Osteoblast (primary cell): ENCODE results near the gene NIT1. TPM values are rescaled to one million over a fixed set of nuclear protein-coding genes. Genes with fewer than 3 reads are reported as not detected.
A peak's percentile ranks its signal among the peaks of the same experiment; 100 is the strongest.

ENCODE experiments used
- DNase-seq: peaks from one replicate; pipeline ENCODE4 v3.0.0; 2011; ENCODE audit warnings: low spot score, mixed read lengths; ENCODE audit not compliant: insufficient read length; ENCODE audit errors: missing footprints
- H2AFZ ChIP-seq: 2 replicates; pipeline ENCODE4 v1.6.0; 2011; ENCODE audit warnings: mild to moderate bottlenecking, low read length
- H3K27ac ChIP-seq: 2 replicates; pipeline ENCODE4 v1.5.1; 2011; ENCODE audit warnings: mild to moderate bottlenecking, low read depth, low read length, moderate library complexity
- H3K27me3 ChIP-seq: 2 replicates; pipeline ENCODE4 v1.6.0; 2012; ENCODE audit warnings: mild to moderate bottlenecking, control low read depth, inconsistent platforms, low read length, moderate library complexity; ENCODE audit not compliant: insufficient read depth
- H3K36me3 ChIP-seq: 2 replicates; pipeline ENCODE4 v1.5.1; 2011; ENCODE audit warnings: mild to moderate bottlenecking, low read length, control low read depth, moderate library complexity; ENCODE audit not compliant: insufficient read depth
- H3K4me1 ChIP-seq: 2 replicates; pipeline ENCODE4 v1.5.1; 2011; ENCODE audit warnings: mild to moderate bottlenecking, low read length, control low read depth, moderate library complexity; ENCODE audit not compliant: insufficient read depth
- H3K4me2 ChIP-seq: 2 replicates; pipeline ENCODE4 v1.6.0; 2011; ENCODE audit warnings: mild to moderate bottlenecking, low read length; ENCODE audit not compliant: insufficient read depth
- H3K4me3 ChIP-seq: fragments of 200-600 bp; sonication (generic); 3 replicates; pipeline ENCODE4 v1.5.1; 2012; ENCODE audit warnings: mild to moderate bottlenecking, low read length, inconsistent platforms; ENCODE audit not compliant: insufficient read depth
- H3K79me2 ChIP-seq: 2 replicates; pipeline ENCODE4 v1.6.0; 2012; ENCODE audit warnings: mild to moderate bottlenecking, low read length, control low read depth, inconsistent platforms; ENCODE audit not compliant: insufficient read depth
- H3K9me3 ChIP-seq: 2 replicates; pipeline ENCODE4 v1.5.1; 2011; ENCODE audit warnings: low read depth, low read length, control low read depth
- H4K20me1 ChIP-seq: 2 replicates; pipeline ENCODE4 v1.6.0; 2012; ENCODE audit warnings: mild to moderate bottlenecking, low read length, control low read depth; ENCODE audit not compliant: insufficient read depth
- CTCF ChIP-seq: IDR thresholded peaks from 2 replicates; pipeline ENCODE4 v1.5.1; 2011; ENCODE audit warnings: mild to moderate bottlenecking, low read depth, low read length, moderate library complexity; ENCODE audit errors: extremely low read depth
- total RNA-seq: library from RNA; depleted of rRNA; stranded (reverse); fragments of >200 nt; gene quantifications from 2 replicates; pipeline ENCODE4 v1.2.3, GENCODE V29; 2012

Gene NIT1
- total RNA-seq, 1 donor = 23.9 TPM

- Histone ChIP-seq H3K4me2 (peak within 1 kb of the TSS; percentile 100), H3K79me2 (peaks cover 10% of the 10 kb centered on the region), H3K4me3 (peak within 1 kb of the TSS; percentile 79), H3K27ac (no peak within 1 kb of the TSS), H2AFZ (peak within 1 kb of the TSS; percentile 88), H3K4me1 (peaks cover 13% of the 10 kb centered on the region), H4K20me1 (peaks cover 11% of the 10 kb centered on the region), H3K36me3 (peaks cover 25% of the 10 kb centered on the region), H3K9me3 (no peaks in the 10 kb centered on the region), H3K27me3 (no peaks in the 10 kb centered on the region)
- no peak for TF ChIP-seq CTCF
- DNase-seq = peak; percentile 95
Observed at GRCh38 chr1:161098210-161099068, 19.5 kb upstream of the NIT1 start, which contains the start of gene KLHDC9. KLHDC9 (plus strand) TSS chr1:161098361; CDS start chr1:161098536, 175 bp downstream.

GRCh38 chr1:161099090-161099802, 18.7 kb upstream of the NIT1 start:
- peaks cover 13% of the 10 kb centered on the region for H3K4me1 ChIP-seq
- H3K79me2 ChIP-seq = peaks cover 18% of the 10 kb centered on the region
- no peak overlapping the region for H3K4me3 ChIP-seq
- no peak overlapping the region for H2AFZ ChIP-seq
- no peak for TF ChIP-seq CTCF
- no peak for DNase-seq
- no peaks in the 10 kb centered on the region for H3K9me3 ChIP-seq
- peak overlapping the region; percentile 100 for H3K4me2 ChIP-seq
- H3K36me3 ChIP-seq = peaks cover 25% of the 10 kb centered on the region
- no peaks in the 10 kb centered on the region for H3K27me3 ChIP-seq
- H3K27ac ChIP-seq = no peak overlapping the region
- H4K20me1 ChIP-seq = peaks cover 11% of the 10 kb centered on the region

- no peak overlapping the region for H3K4me3 ChIP-seq
- H4K20me1 ChIP-seq = peaks cover 15% of the 10 kb centered on the region
- H3K4me1 ChIP-seq = peaks cover 13% of the 10 kb centered on the region
- no peak overlapping the region for H2AFZ ChIP-seq
- H3K4me2 ChIP-seq = no peak overlapping the region
- H3K9me3 ChIP-seq = no peaks in the 10 kb centered on the region
- H3K27me3 ChIP-seq = no peaks in the 10 kb centered on the region
- peaks cover 25% of the 10 kb centered on the region for H3K36me3 ChIP-seq
- TF ChIP-seq CTCF = no peak
- no peak for DNase-seq
- no peak overlapping the region for H3K27ac ChIP-seq
- H3K79me2 ChIP-seq = peaks cover 31% of the 10 kb centered on the region
Observed at GRCh38 chr1:161100556-161100955, 17.3 kb upstream of the NIT1 start.

GRCh38 chr1:161106431-161106830, 11.5 kb upstream of the NIT1 start:
- no peak for TF ChIP-seq CTCF
- H3K36me3 ChIP-seq = peaks cover 19% of the 10 kb centered on the region
- no peak overlapping the region for H3K4me3 ChIP-seq
- peaks cover 85% of the 10 kb centered on the region for H3K79me2 ChIP-seq
- H2AFZ ChIP-seq = no peak overlapping the region
- H3K27me3 ChIP-seq = no peaks in the 10 kb centered on the region
- H3K4me1 ChIP-seq = no peaks in the 10 kb centered on the region
- H3K4me2 ChIP-seq = no peak overlapping the region
- no peak for DNase-seq
- H4K20me1 ChIP-seq = peaks cover 35% of the 10 kb centered on the region
- H3K27ac ChIP-seq = no peak overlapping the region
- H3K9me3 ChIP-seq = no peaks in the 10 kb centered on the region
